HG03571 (cell line): ENCODE data around the gene PARVA.

ENCODE experiments used
- ATAC-seq: cut with Tn5 transposase; IDR thresholded peaks from one replicate; pipeline ENCODE4 v1.9.1; 2021; ENCODE audit not compliant: unreplicated experiment

PARVA gene

GRCh38 chr11:12430351-12430750, 53.0 kb downstream of the PARVA start:
- no peak for ATAC-seq

GRCh38 chr11:12430954-12431595, 53.7 kb downstream of the PARVA start:
- no peak for ATAC-seq

GRCh38 chr11:12432507-12432906, 55.1 kb downstream of the PARVA start:
- ATAC-seq: no peak

- ATAC-seq: no peak
Observed at GRCh38 chr11:12433121-12433520, 55.8 kb downstream of the PARVA start.

- no peak for ATAC-seq
Observed at GRCh38 chr11:12433571-12434324, 56.4 kb downstream of the PARVA start.

GRCh38 chr11:12434325-12434654, 56.9 kb downstream of the PARVA start:
- no peak for ATAC-seq

- no peak for ATAC-seq
Observed at GRCh38 chr11:12435264-12435663, 57.9 kb downstream of the PARVA start.

GRCh38 chr11:12436266-12436665, 58.9 kb downstream of the PARVA start:
- ATAC-seq: no peak

GRCh38 chr11:12438291-12438690, 60.9 kb downstream of the PARVA start:
- no peak for ATAC-seq

GRCh38 chr11:12439615-12440014, 62.2 kb downstream of the PARVA start:
- ATAC-seq: no peak

- no peak for ATAC-seq
Observed at GRCh38 chr11:12440565-12440964, 63.2 kb downstream of the PARVA start.

GRCh38 chr11:12441231-12441861, 64.0 kb downstream of the PARVA start:
- ATAC-seq: no peak

GRCh38 chr11:12444601-12445000, 67.2 kb downstream of the PARVA start:
- no peak for ATAC-seq

- ATAC-seq: no peak
Observed at GRCh38 chr11:12445001-12445400, 67.6 kb downstream of the PARVA start.

- no peak for ATAC-seq
Observed at GRCh38 chr11:12446863-12447262, 69.5 kb downstream of the PARVA start.

GRCh38 chr11:12448131-12448939, 71.0 kb downstream of the PARVA start:
- ATAC-seq: no peak

GRCh38 chr11:12449961-12450715, 72.8 kb downstream of the PARVA start:
- ATAC-seq: no peak

- ATAC-seq: no peak
Observed at GRCh38 chr11:12451179-12451814, 73.9 kb downstream of the PARVA start.

- no peak for ATAC-seq
Observed at GRCh38 chr11:12453243-12453642, 75.9 kb downstream of the PARVA start.

- no peak for ATAC-seq
Observed at GRCh38 chr11:12454782-12455181, 77.4 kb downstream of the PARVA start.
